B cell (primary cell): ENCODE data around the gene KIF1A. TPM values are rescaled to one million over a fixed set of nuclear protein-coding genes. Genes with fewer than 3 reads are reported as not detected.

Experiments
- ATAC-seq: fragments of 200-7000 bp; cut with Tn5 transposase; one replicate; pipeline ENCODE4 v1.10.0; 2021; ENCODE audit warnings: low read depth, mild to moderate bottlenecking, moderate number of reproducible peaks, moderate library complexity
- CTCF ChIA-PET: fragments of 350-600 bp; sonication (Branson Sonifier 250); formaldehyde crosslinking; loops from one replicate; lab custom pipeline; 2021; ENCODE audit warnings: antibody characterized with exemption, inconsistent platforms; lab: Charles Lee
- POLR2A ChIA-PET: fragments of 350-600 bp; sonication (Branson Sonifier 250); formaldehyde crosslinking; loops from one replicate; lab custom pipeline; 2021; ENCODE audit warnings: antibody characterized with exemption; lab: Charles Lee
- DNase-seq: peaks from one replicate; pipeline ENCODE4 v3.0.0; 2013
- H2AFZ ChIP-seq: 2 replicates; pipeline ENCODE4 v1.6.1; 2012; ENCODE audit warnings: mild to moderate bottlenecking, low read depth, low read length; ENCODE audit not compliant: insufficient read depth, poor library complexity, severe bottlenecking
- H3K27ac ChIP-seq, 2 donors: 1 replicate in 1 of 2; 2 replicates in 1 of 2; pipeline ENCODE4 v1.5.1; 2012 to 2013; ENCODE audit warnings: low read length in 2 of 2, mild to moderate bottlenecking in 2 of 2, moderate library complexity in 1 of 2
- H3K27me3 ChIP-seq, 4 experiments: fragments of 200-600 bp in 1 of 4; sonication (generic) in 1 of 4; replicated peaks in 1 of 4; 1 replicate in 2 of 4; 2 replicates in 2 of 4; pipeline versions ENCODE4 v1.6.1 to v1.7.0; 2013 to 2016; ENCODE audit warnings: low read length in 3 of 4, mild to moderate bottlenecking in 2 of 4, mixed read lengths in 1 of 4, moderate library complexity in 1 of 4; ENCODE audit not compliant: insufficient read depth in 4 of 4, control insufficient read depth in 3 of 4; ENCODE audit errors: control extremely low read depth in 1 of 4
- H3K36me3 ChIP-seq, 2 experiments: replicated peaks in 1 of 2; 1 replicate in 1 of 2; 2 replicates in 1 of 2; pipeline versions ENCODE4 v1.6.1 to v1.7.1; 2013; ENCODE audit warnings: low read length in 1 of 2; ENCODE audit not compliant: insufficient read depth in 2 of 2, control insufficient read depth in 1 of 2; ENCODE audit errors: control extremely low read depth in 1 of 2, extremely low read depth in 1 of 2
- H3K4me1 ChIP-seq, 2 donors: fragments of 200-600 bp in 1 of 2; sonication (generic) in 1 of 2; 1 replicate in 1 of 2; 2 replicates in 1 of 2; pipeline versions ENCODE4 v1.5.1 to v1.6.1; 2013 to 2017; ENCODE audit warnings: low read length in 2 of 2; ENCODE audit not compliant: control insufficient read depth in 2 of 2, insufficient read depth in 2 of 2
- H3K4me2 ChIP-seq: replicated peaks from 2 replicates; pipeline ENCODE3; 2012; ENCODE audit warnings: mild to moderate bottlenecking, low read depth, low read length; ENCODE audit not compliant: poor library complexity, severe bottlenecking
- H3K4me3 ChIP-seq, 5 experiments: fragments of 200-600 bp in 1 of 5; sonication (generic) in 1 of 5; 1 replicate in 3 of 5; 2 replicates in 2 of 5; pipeline versions ENCODE4 v1.5.1 to v1.7.0; 2011 to 2016; ENCODE audit warnings: low read length in 4 of 5, mild to moderate bottlenecking in 4 of 5, low read depth in 2 of 5, control low read depth in 1 of 5, moderate library complexity in 1 of 5; ENCODE audit not compliant: insufficient read depth in 1 of 5; ENCODE audit errors: control extremely low read depth in 1 of 5, extremely low read depth in 1 of 5
- H3K79me2 ChIP-seq: fragments of 200-600 bp; sonication (generic); one replicate; pipeline ENCODE4 v1.6.0; 2016; ENCODE audit warnings: low read length; ENCODE audit not compliant: control insufficient read depth, insufficient read depth
- H3K9ac ChIP-seq: fragments of 200-600 bp; sonication (generic); 2 replicates; pipeline ENCODE4 v1.6.1; 2017; ENCODE audit warnings: mild to moderate bottlenecking, low read length, moderate library complexity
- H3K9me3 ChIP-seq, 3 donors: one replicate each; pipeline versions ENCODE4 v1.6.1 to v1.7.1; 2013; ENCODE audit warnings: low read length in 2 of 3; ENCODE audit not compliant: control insufficient read depth in 2 of 3, insufficient read depth in 1 of 3; ENCODE audit errors: control extremely low read depth in 1 of 3
- H4K20me1 ChIP-seq: 2 replicates; pipeline ENCODE4 v1.6.0; 2012; ENCODE audit warnings: mild to moderate bottlenecking, low read length; ENCODE audit not compliant: insufficient read depth, control insufficient read depth, poor library complexity, severe bottlenecking
- H3K27ac Mint-ChIP-seq: one replicate; pipeline ENCODE4 v1.8.0; 2021; ENCODE audit warnings: mixed read lengths
- H3K27me3 Mint-ChIP-seq: one replicate; pipeline ENCODE4 v1.8.0; 2021; ENCODE audit warnings: mixed read lengths
- H3K4me1 Mint-ChIP-seq: one replicate; pipeline ENCODE4 v1.8.0; 2021; ENCODE audit warnings: mixed read lengths
- H3K4me3 Mint-ChIP-seq: one replicate; pipeline ENCODE4 v1.8.0; 2021; ENCODE audit warnings: mixed read lengths
- H3K9me3 Mint-ChIP-seq: one replicate; pipeline ENCODE4 v1.8.0; 2022; ENCODE audit warnings: mixed read lengths; ENCODE audit not compliant: insufficient read depth
- EZH2 ChIP-seq: IDR thresholded peaks from 2 replicates; pipeline ENCODE4 v1.6.1; 2012; ENCODE audit warnings: borderline replicate concordance, low read depth, mild to moderate bottlenecking, moderate library complexity, low read length; ENCODE audit not compliant: insufficient read depth, poor library complexity, severe bottlenecking
- WGBS: methylation state at CpG from one replicate; pipeline ENCODE4 v1.1.5; 2013; ENCODE audit warnings: missing lambda C conversion rate; ENCODE audit not compliant: insufficient coverage; 5-methylcytosine and 5-hydroxymethylcytosine counted together
- intact Hi-C: fragments of 100-400 bp; cut with micrococcal nuclease; formaldehyde crosslinking; loops from one replicate; pipeline ENCODE4 v1.10.0; 2022
- polyA plus RNA-seq: library from polyadenylated mRNA; depleted of rRNA; stranded (reverse); fragments of >200 nt; gene quantifications from 2 replicates; pipeline ENCODE4 v1.2.3, GENCODE V29; 2012
- total RNA-seq, 2 donors: library from RNA; stranded (reverse); fragments of 120-200 nt in 1 of 2; gene quantifications; 1 replicate in 1 of 2; 2 replicates in 1 of 2; pipeline versions ENCODE4 v1.2.3 to v1.2.4, GENCODE V29; 2013 to 2022
- TF ChIP-seq, protein P1 (sequence below): fragments of 200-600 bp; IDR thresholded peaks from one replicate; pipeline ENCODE4 v1.8.0; 2022; ENCODE audit warnings: antibody characterized with exemption, mild to moderate bottlenecking

The KIF1A gene
- total and polyA plus RNA-seq, 2 donors (not counting 1 experiment from before 2014, with no cell fraction given), result not detected

DNA sequence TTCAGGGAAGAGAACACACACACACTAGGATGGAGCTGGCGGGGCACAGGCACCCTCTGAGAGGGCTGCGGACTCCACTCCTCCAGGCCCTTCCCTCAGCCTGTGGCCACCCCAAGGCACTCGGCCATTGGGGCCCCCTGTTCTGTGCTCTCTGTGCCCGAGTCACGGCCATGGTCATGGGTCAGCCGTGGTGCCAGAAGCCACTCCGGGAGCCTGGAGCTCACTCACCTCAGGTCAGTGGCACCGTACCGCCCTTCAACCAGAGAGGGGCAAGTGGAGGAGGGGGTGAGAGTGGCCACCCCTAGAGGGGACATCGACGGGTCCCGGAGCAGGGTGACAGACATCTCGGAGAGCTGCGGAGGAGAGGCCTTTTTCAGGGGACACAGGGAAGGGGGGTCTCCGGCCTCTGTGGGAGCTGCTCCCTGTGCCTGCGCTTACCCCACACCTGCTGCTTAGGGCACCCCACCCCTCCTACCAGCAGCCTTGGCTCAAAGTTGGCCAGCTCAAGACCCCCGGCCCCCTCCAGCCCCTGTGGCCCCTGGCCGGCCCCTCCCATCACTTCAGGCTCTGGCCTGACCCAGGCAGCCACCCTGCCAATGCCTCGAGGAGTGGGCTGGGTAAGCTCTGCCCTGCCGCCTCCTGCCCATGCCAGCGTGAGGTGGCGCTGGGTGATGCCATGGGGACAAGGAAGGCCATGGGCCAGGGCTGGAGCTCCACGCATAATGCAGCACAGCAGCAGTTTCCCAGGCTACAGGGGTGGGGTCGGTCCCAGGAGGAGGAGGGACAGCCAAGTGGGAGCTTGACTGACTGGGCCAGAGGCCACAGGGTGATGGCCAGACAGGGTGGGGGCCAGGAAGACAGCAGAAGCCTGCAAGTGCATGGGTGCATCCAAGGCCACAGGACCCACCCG is 99.1 kb downstream of the KIF1A start:
- DNase-seq (no peak), ATAC-seq (no peak)
- Mint-ChIP-seq H3K9me3 (no peaks in the 10 kb centered on the region), H3K27ac (no peak overlapping the region), H3K27me3 (no peaks in the 10 kb centered on the region), H3K4me3 (no peak overlapping the region), H3K4me1 (no peaks in the 10 kb centered on the region)
- no peak overlapping the region for H3K27ac ChIP-seq
- no peaks in the 10 kb centered on the region for H3K36me3 ChIP-seq
- H3K4me1 ChIP-seq, result no peaks in the 10 kb centered on the region
- 93% methylated on average over 18 of the region's 25 CpGs for WGBS
- H4K20me1 ChIP-seq, result no peaks in the 10 kb centered on the region
- H3K4me3 ChIP-seq, result no peak overlapping the region
- no peak overlapping the region for H3K9ac ChIP-seq
- TF ChIP-seq, protein P1, sequence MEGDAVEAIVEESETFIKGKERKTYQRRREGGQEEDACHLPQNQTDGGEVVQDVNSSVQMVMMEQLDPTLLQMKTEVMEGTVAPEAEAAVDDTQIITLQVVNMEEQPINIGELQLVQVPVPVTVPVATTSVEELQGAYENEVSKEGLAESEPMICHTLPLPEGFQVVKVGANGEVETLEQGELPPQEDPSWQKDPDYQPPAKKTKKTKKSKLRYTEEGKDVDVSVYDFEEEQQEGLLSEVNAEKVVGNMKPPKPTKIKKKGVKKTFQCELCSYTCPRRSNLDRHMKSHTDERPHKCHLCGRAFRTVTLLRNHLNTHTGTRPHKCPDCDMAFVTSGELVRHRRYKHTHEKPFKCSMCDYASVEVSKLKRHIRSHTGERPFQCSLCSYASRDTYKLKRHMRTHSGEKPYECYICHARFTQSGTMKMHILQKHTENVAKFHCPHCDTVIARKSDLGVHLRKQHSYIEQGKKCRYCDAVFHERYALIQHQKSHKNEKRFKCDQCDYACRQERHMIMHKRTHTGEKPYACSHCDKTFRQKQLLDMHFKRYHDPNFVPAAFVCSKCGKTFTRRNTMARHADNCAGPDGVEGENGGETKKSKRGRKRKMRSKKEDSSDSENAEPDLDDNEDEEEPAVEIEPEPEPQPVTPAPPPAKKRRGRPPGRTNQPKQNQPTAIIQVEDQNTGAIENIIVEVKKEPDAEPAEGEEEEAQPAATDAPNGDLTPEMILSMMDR, result no peak
- TF ChIP-seq EZH2, result no peak
- peaks cover 0 to 4% (median 0%) of the 10 kb centered on the region in 3 donors for H3K9me3 ChIP-seq
- intact Hi-C loops, result no loop called here
- no peaks in the 10 kb centered on the region for H3K79me2 ChIP-seq
- H3K27me3 ChIP-seq, result peaks cover 0 to 3% (median 0%) of the 10 kb centered on the region in 4 experiments
- ChIA-PET CTCF (no interaction called here), POLR2A (no interaction called here)
- H3K4me2 ChIP-seq, result no peak overlapping the region
- no peak overlapping the region for H2AFZ ChIP-seq
